ENCODE measurements around the gene TPPP.
"Not testable (repeated sequence)": the region's sequence is repeated elsewhere in the genome, so short reads cannot be mapped to it uniquely, and the experiment has no call there.

- TF ChIP-seq CTCF (IDR thresholded peaks at IDR 0.05; ENCODE audit: low read depth, low read length); MAX (IDR thresholded peaks at IDR 0.05; ENCODE audit: low read depth, low read length); MYC (IDR thresholded peaks at IDR 0.05; ENCODE audit: low read depth, low read length); POLR2A (IDR thresholded peaks at IDR 0.05; ENCODE audit: extremely low read depth, insufficient read length): not testable (repeated sequence)
These were observed 6.2 kb downstream of the TPPP start for GRCh38 chr5:686936-687335.
